UCSD-AML1 (cell line): ENCODE measurements around the gene CELSR2.

Experiments used
- DNase-seq: peaks from one replicate; lab custom pipeline; 2025; ENCODE audit not compliant: unreplicated experiment; lab: John Stamatoyannopoulos, UW

The CELSR2 gene

GRCh38 chr1:109263597-109264378 lies 14.4 kb downstream of the CELSR2 start:
- peak; percentile 80 for DNase-seq

- no peak for DNase-seq
Measured at GRCh38 chr1:109264379-109264755, 15.0 kb downstream of the CELSR2 start.

GRCh38 chr1:109265016-109265415 lies 15.7 kb downstream of the CELSR2 start:
- DNase-seq: no peak

GRCh38 chr1:109265741-109266330 lies 16.5 kb downstream of the CELSR2 start:
- DNase-seq: no peak

GRCh38 chr1:109266965-109267364 lies 17.6 kb downstream of the CELSR2 start:
- DNase-seq: no peak

- no peak for DNase-seq
Measured at GRCh38 chr1:109267743-109268300, 18.5 kb downstream of the CELSR2 start.

GRCh38 chr1:109268431-109269211 lies 19.3 kb downstream of the CELSR2 start:
- no peak for DNase-seq

GRCh38 chr1:109269212-109269980 lies 20.1 kb downstream of the CELSR2 start:
- DNase-seq: no peak

GRCh38 chr1:109269981-109270622 lies 20.8 kb downstream of the CELSR2 start:
- no peak for DNase-seq

GRCh38 chr1:109270623-109271317 lies 21.4 kb downstream of the CELSR2 start:
- DNase-seq: no peak

- no peak for DNase-seq
Measured at GRCh38 chr1:109271458-109271857, 22.1 kb downstream of the CELSR2 start.

- DNase-seq: no peak
Measured at GRCh38 chr1:109272021-109272799, 22.9 kb downstream of the CELSR2 start.

GRCh38 chr1:109272831-109273547 lies 23.6 kb downstream of the CELSR2 start:
- DNase-seq: no peak

GRCh38 chr1:109273570-109274288 lies 24.4 kb downstream of the CELSR2 start:
- DNase-seq: no peak

- DNase-seq: no peak
Measured at GRCh38 chr1:109274533-109275476, 25.5 kb downstream of the CELSR2 start.

- no peak for DNase-seq
Measured at GRCh38 chr1:109275706-109276345, 26.5 kb downstream of the CELSR2 start.
